B cell (primary cell): ENCODE results near the gene ARHGDIG. TPM values are rescaled to one million over a fixed set of nuclear protein-coding genes. Genes with fewer than 3 reads are reported as not detected.

Experiments
- ATAC-seq: fragments of 200-7000 bp; cut with Tn5 transposase; one replicate; pipeline ENCODE4 v1.10.0; 2021; ENCODE audit warnings: low read depth, mild to moderate bottlenecking, moderate number of reproducible peaks, moderate library complexity
- CTCF ChIA-PET: fragments of 350-600 bp; sonication (Branson Sonifier 250); formaldehyde crosslinking; loops from one replicate; lab custom pipeline; 2021; ENCODE audit warnings: antibody characterized with exemption, inconsistent platforms; lab: Charles Lee
- POLR2A ChIA-PET: fragments of 350-600 bp; sonication (Branson Sonifier 250); formaldehyde crosslinking; loops from one replicate; lab custom pipeline; 2021; ENCODE audit warnings: antibody characterized with exemption; lab: Charles Lee
- DNase-seq: peaks from one replicate; pipeline ENCODE4 v3.0.0; 2013
- H2AFZ ChIP-seq: 2 replicates; pipeline ENCODE4 v1.6.1; 2012; ENCODE audit warnings: mild to moderate bottlenecking, low read depth, low read length; ENCODE audit not compliant: insufficient read depth, poor library complexity, severe bottlenecking
- H3K27ac ChIP-seq, 2 donors: 1 replicate in 1 of 2; 2 replicates in 1 of 2; pipeline ENCODE4 v1.5.1; 2012 to 2013; ENCODE audit warnings: low read length in 2 of 2, mild to moderate bottlenecking in 2 of 2, moderate library complexity in 1 of 2
- H3K27me3 ChIP-seq, 4 experiments: fragments of 200-600 bp in 1 of 4; sonication (generic) in 1 of 4; replicated peaks in 1 of 4; 1 replicate in 2 of 4; 2 replicates in 2 of 4; pipeline versions ENCODE4 v1.6.1 to v1.7.0; 2013 to 2016; ENCODE audit warnings: low read length in 3 of 4, mild to moderate bottlenecking in 2 of 4, mixed read lengths in 1 of 4, moderate library complexity in 1 of 4; ENCODE audit not compliant: insufficient read depth in 4 of 4, control insufficient read depth in 3 of 4; ENCODE audit errors: control extremely low read depth in 1 of 4
- H3K36me3 ChIP-seq, 2 experiments: replicated peaks in 1 of 2; 1 replicate in 1 of 2; 2 replicates in 1 of 2; pipeline versions ENCODE4 v1.6.1 to v1.7.1; 2013; ENCODE audit warnings: low read length in 1 of 2; ENCODE audit not compliant: insufficient read depth in 2 of 2, control insufficient read depth in 1 of 2; ENCODE audit errors: control extremely low read depth in 1 of 2, extremely low read depth in 1 of 2
- H3K4me1 ChIP-seq, 2 donors: fragments of 200-600 bp in 1 of 2; sonication (generic) in 1 of 2; 1 replicate in 1 of 2; 2 replicates in 1 of 2; pipeline versions ENCODE4 v1.5.1 to v1.6.1; 2013 to 2017; ENCODE audit warnings: low read length in 2 of 2; ENCODE audit not compliant: control insufficient read depth in 2 of 2, insufficient read depth in 2 of 2
- H3K4me2 ChIP-seq: replicated peaks from 2 replicates; pipeline ENCODE3; 2012; ENCODE audit warnings: mild to moderate bottlenecking, low read depth, low read length; ENCODE audit not compliant: poor library complexity, severe bottlenecking
- H3K4me3 ChIP-seq, 5 experiments: fragments of 200-600 bp in 1 of 5; sonication (generic) in 1 of 5; 1 replicate in 3 of 5; 2 replicates in 2 of 5; pipeline versions ENCODE4 v1.5.1 to v1.7.0; 2011 to 2016; ENCODE audit warnings: low read length in 4 of 5, mild to moderate bottlenecking in 4 of 5, low read depth in 2 of 5, control low read depth in 1 of 5, moderate library complexity in 1 of 5; ENCODE audit not compliant: insufficient read depth in 1 of 5; ENCODE audit errors: control extremely low read depth in 1 of 5, extremely low read depth in 1 of 5
- H3K79me2 ChIP-seq: fragments of 200-600 bp; sonication (generic); one replicate; pipeline ENCODE4 v1.6.0; 2016; ENCODE audit warnings: low read length; ENCODE audit not compliant: control insufficient read depth, insufficient read depth
- H3K9ac ChIP-seq: fragments of 200-600 bp; sonication (generic); 2 replicates; pipeline ENCODE4 v1.6.1; 2017; ENCODE audit warnings: mild to moderate bottlenecking, low read length, moderate library complexity
- H3K9me3 ChIP-seq, 3 donors: one replicate each; pipeline versions ENCODE4 v1.6.1 to v1.7.1; 2013; ENCODE audit warnings: low read length in 2 of 3; ENCODE audit not compliant: control insufficient read depth in 2 of 3, insufficient read depth in 1 of 3; ENCODE audit errors: control extremely low read depth in 1 of 3
- H4K20me1 ChIP-seq: 2 replicates; pipeline ENCODE4 v1.6.0; 2012; ENCODE audit warnings: mild to moderate bottlenecking, low read length; ENCODE audit not compliant: insufficient read depth, control insufficient read depth, poor library complexity, severe bottlenecking
- H3K27ac Mint-ChIP-seq: one replicate; pipeline ENCODE4 v1.8.0; 2021; ENCODE audit warnings: mixed read lengths
- H3K27me3 Mint-ChIP-seq: one replicate; pipeline ENCODE4 v1.8.0; 2021; ENCODE audit warnings: mixed read lengths
- H3K4me1 Mint-ChIP-seq: one replicate; pipeline ENCODE4 v1.8.0; 2021; ENCODE audit warnings: mixed read lengths
- H3K4me3 Mint-ChIP-seq: one replicate; pipeline ENCODE4 v1.8.0; 2021; ENCODE audit warnings: mixed read lengths
- H3K9me3 Mint-ChIP-seq: one replicate; pipeline ENCODE4 v1.8.0; 2022; ENCODE audit warnings: mixed read lengths; ENCODE audit not compliant: insufficient read depth
- EZH2 ChIP-seq: IDR thresholded peaks from 2 replicates; pipeline ENCODE4 v1.6.1; 2012; ENCODE audit warnings: borderline replicate concordance, low read depth, mild to moderate bottlenecking, moderate library complexity, low read length; ENCODE audit not compliant: insufficient read depth, poor library complexity, severe bottlenecking
- WGBS: methylation state at CpG from one replicate; pipeline ENCODE4 v1.1.5; 2013; ENCODE audit warnings: missing lambda C conversion rate; ENCODE audit not compliant: insufficient coverage; 5-methylcytosine and 5-hydroxymethylcytosine counted together
- intact Hi-C: fragments of 100-400 bp; cut with micrococcal nuclease; formaldehyde crosslinking; loops from one replicate; pipeline ENCODE4 v1.10.0; 2022
- polyA plus RNA-seq: library from polyadenylated mRNA; depleted of rRNA; stranded (reverse); fragments of >200 nt; gene quantifications from 2 replicates; pipeline ENCODE4 v1.2.3, GENCODE V29; 2012
- total RNA-seq, 2 donors: library from RNA; stranded (reverse); fragments of 120-200 nt in 1 of 2; gene quantifications; 1 replicate in 1 of 2; 2 replicates in 1 of 2; pipeline versions ENCODE4 v1.2.3 to v1.2.4, GENCODE V29; 2013 to 2022
- TF ChIP-seq, protein P1 (sequence below): fragments of 200-600 bp; IDR thresholded peaks from one replicate; pipeline ENCODE4 v1.8.0; 2022; ENCODE audit warnings: antibody characterized with exemption, mild to moderate bottlenecking

Gene ARHGDIG
- total and polyA plus RNA-seq, 2 donors (not counting 1 experiment from before 2014, with no cell fraction given) = 0.64 TPM; not detected in 1

DNA sequence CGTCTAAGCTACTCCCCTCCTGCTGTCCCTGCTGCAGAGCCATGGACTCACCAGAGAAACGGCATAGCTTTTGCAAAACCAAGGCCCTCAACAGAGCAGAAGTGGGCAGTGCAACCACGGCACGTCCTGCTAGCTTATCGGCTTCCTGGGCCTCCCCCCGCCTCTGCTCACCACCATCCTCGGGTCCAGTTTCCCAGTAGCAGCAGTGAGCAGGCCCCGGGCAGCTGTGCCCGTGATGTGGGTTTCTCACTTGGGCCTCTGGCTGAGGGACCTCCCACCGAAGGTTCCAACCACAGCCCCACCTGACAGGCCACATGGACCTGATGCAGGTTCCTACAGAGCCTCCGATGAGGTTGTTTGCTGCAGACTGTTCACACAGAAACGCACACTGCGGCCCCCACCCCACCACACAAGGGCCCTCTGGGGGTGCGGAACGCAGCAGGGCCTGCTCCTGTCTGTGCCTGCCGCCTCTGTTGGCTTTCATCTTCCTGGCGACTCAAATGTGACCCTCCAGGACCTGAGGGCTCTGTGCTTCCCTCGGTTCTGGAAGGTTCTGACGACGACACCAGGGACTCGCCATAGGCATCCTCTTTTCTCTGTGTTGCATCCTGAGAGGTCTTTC lies 27.4 kb downstream of the ARHGDIG start:
- H3K4me2 ChIP-seq = no peak overlapping the region
- Mint-ChIP-seq H3K4me1 (peaks cover 2% of the 10 kb centered on the region), H3K27me3 (no peaks in the 10 kb centered on the region), H3K4me3 (no peak overlapping the region), H3K27ac (no peak overlapping the region), H3K9me3 (no peaks in the 10 kb centered on the region)
- POLR2A ChIA-PET = no interaction called here
- peaks cover 28% of the 10 kb centered on the region for H3K79me2 ChIP-seq
- H3K9me3 ChIP-seq = no peaks in the 10 kb centered on the region
- H4K20me1 ChIP-seq = peaks cover 28% of the 10 kb centered on the region
- 91% methylated on average over 21 of the region's 21 CpGs for WGBS
- H3K27me3 ChIP-seq = no peaks in the 10 kb centered on the region
- H3K4me1 ChIP-seq = no peaks in the 10 kb centered on the region
- H3K4me3 ChIP-seq = no peak overlapping the region
- TF ChIP-seq, protein P1, sequence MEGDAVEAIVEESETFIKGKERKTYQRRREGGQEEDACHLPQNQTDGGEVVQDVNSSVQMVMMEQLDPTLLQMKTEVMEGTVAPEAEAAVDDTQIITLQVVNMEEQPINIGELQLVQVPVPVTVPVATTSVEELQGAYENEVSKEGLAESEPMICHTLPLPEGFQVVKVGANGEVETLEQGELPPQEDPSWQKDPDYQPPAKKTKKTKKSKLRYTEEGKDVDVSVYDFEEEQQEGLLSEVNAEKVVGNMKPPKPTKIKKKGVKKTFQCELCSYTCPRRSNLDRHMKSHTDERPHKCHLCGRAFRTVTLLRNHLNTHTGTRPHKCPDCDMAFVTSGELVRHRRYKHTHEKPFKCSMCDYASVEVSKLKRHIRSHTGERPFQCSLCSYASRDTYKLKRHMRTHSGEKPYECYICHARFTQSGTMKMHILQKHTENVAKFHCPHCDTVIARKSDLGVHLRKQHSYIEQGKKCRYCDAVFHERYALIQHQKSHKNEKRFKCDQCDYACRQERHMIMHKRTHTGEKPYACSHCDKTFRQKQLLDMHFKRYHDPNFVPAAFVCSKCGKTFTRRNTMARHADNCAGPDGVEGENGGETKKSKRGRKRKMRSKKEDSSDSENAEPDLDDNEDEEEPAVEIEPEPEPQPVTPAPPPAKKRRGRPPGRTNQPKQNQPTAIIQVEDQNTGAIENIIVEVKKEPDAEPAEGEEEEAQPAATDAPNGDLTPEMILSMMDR = no peak
- TF ChIP-seq EZH2 = no peak
- intact Hi-C loops = no loop called here
- H3K27ac ChIP-seq = no peak overlapping the region
- CTCF ChIA-PET = no interaction called here
- H3K36me3 ChIP-seq = peaks cover 1 to 33% of the 10 kb centered on the region in 2 experiments
- no peak overlapping the region for H3K9ac ChIP-seq
- DNase-seq (no peak), ATAC-seq (no peak)
- H2AFZ ChIP-seq = no peak overlapping the region

DNA sequence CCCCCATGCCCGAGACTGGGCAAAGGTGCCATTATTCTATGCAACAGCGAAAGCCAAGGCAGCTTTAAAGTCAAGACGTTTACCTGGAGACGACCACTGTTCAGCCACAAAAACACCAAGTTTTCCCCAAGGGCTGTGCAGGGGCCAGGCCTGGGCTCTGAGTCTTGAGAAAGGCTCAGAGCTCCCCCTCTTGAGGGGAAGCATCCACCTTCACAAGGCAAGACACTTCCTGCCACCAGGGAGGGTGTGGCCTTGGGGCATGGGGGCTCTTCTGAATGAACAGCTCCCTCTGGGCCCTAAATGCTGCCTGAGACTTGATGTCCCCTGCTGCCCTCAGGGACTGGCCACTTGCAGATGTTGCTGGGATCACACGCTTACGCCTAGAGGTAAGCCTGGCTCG lies 29.1 kb downstream of the ARHGDIG start:
- TF ChIP-seq, protein P1 = no peak
- TF ChIP-seq EZH2 = no peak
- ChIA-PET CTCF (interaction anchor here (0.7 to 1.2 kb wide), 2 partner anchors 90 to 203 kb away, joined by 4 to 5 read pairs; no protein-coding TSS in a partner anchor), POLR2A (no interaction called here)
- H3K27me3 Mint-ChIP-seq = no peaks in the 10 kb centered on the region
- Histone ChIP-seq H3K36me3 (peaks cover 1 to 47% of the 10 kb centered on the region in 2 experiments), H3K27me3 (no peaks in the 10 kb centered on the region), H3K9me3 (no peaks in the 10 kb centered on the region), H2AFZ (no peak overlapping the region), H3K9ac (no peak overlapping the region), H3K4me2 (no peak overlapping the region), H3K27ac (no peak overlapping the region), H3K4me3 (no peak overlapping the region), H3K4me1 (no peaks in the 10 kb centered on the region), H4K20me1 (peaks cover 45% of the 10 kb centered on the region), H3K79me2 (peaks cover 45% of the 10 kb centered on the region)
- WGBS = 55% methylated on average over 7 of the region's 7 CpGs
- no peak overlapping the region for H3K4me3 Mint-ChIP-seq
- H3K9me3 Mint-ChIP-seq = no peaks in the 10 kb centered on the region
- H3K27ac Mint-ChIP-seq = no peak overlapping the region
- peaks cover 2% of the 10 kb centered on the region for H3K4me1 Mint-ChIP-seq
- intact Hi-C loops = no loop called here
- no peak for DNase-seq
- ATAC-seq = no peak
